Astrocyte (in vitro differentiated cells and primary cell): Measurements from ENCODE around the gene ZNF469. TPM values are rescaled to one million over a fixed set of nuclear protein-coding genes. Genes with fewer than 3 reads are reported as not detected.

Source experiments
- DNase-seq: peaks from one replicate; pipeline ENCODE4 v3.0.0-alpha.2; 2010; ENCODE audit warnings: low read depth
- FAIRE-seq: peaks from 2 replicates; lab custom pipeline; 2011; peaks lifted over from hg19 to GRCh38; lab: Jason Lieb, UNC
- H2AFZ ChIP-seq: 2 replicates; pipeline ENCODE4 v1.6.0; 2012; ENCODE audit warnings: low read depth, low read length, inconsistent platforms
- H3K27ac ChIP-seq: 2 replicates; pipeline ENCODE4 v1.5.1; 2011; ENCODE audit warnings: low read depth, low read length, inconsistent platforms
- H3K27me3 ChIP-seq: 2 replicates; pipeline ENCODE4 v1.6.0; 2011; ENCODE audit warnings: low read length, inconsistent platforms; ENCODE audit not compliant: insufficient read depth
- H3K36me3 ChIP-seq: 2 replicates; pipeline ENCODE4 v1.5.1; 2011; ENCODE audit warnings: low read length, inconsistent platforms; ENCODE audit not compliant: insufficient read depth
- H3K4me1 ChIP-seq: 2 replicates; pipeline ENCODE4 v1.5.1; 2011; ENCODE audit warnings: low read length, inconsistent platforms; ENCODE audit not compliant: insufficient read depth
- H3K4me2 ChIP-seq: 2 replicates; pipeline ENCODE4 v1.6.0; 2012; ENCODE audit warnings: low read length, inconsistent platforms
- H3K4me3 ChIP-seq: 2 replicates; pipeline ENCODE4 v1.5.1; 2011; ENCODE audit warnings: low read depth, mild to moderate bottlenecking, low read length, inconsistent platforms; ENCODE audit not compliant: insufficient read depth
- H3K79me2 ChIP-seq: 2 replicates; pipeline ENCODE4 v1.6.0; 2012; ENCODE audit warnings: mild to moderate bottlenecking, low read length, inconsistent platforms; ENCODE audit not compliant: insufficient read depth
- H3K9ac ChIP-seq: 2 replicates; pipeline ENCODE4 v1.6.0; 2012; ENCODE audit warnings: mild to moderate bottlenecking, low read length, inconsistent platforms
- H3K9me3 ChIP-seq: 2 replicates; pipeline ENCODE4 v1.5.1; 2012; ENCODE audit warnings: low read depth, mild to moderate bottlenecking, low read length, inconsistent platforms; ENCODE audit not compliant: insufficient read depth
- H4K20me1 ChIP-seq: 2 replicates; pipeline ENCODE4 v1.6.0; 2012; ENCODE audit warnings: low read length, inconsistent platforms; ENCODE audit not compliant: insufficient read depth
- H3K27ac Mint-ChIP-seq: one replicate; pipeline ENCODE4 v1.8.0; 2021; ENCODE audit warnings: mild to moderate bottlenecking, mixed read lengths; ENCODE audit not compliant: unreplicated experiment
- H3K27me3 Mint-ChIP-seq: one replicate; pipeline ENCODE4 v1.8.0; 2021; ENCODE audit warnings: low read depth, mixed read lengths; ENCODE audit not compliant: unreplicated experiment
- H3K36me3 Mint-ChIP-seq: one replicate; pipeline ENCODE4 v1.8.0; 2021; ENCODE audit warnings: low read depth, mixed read lengths; ENCODE audit not compliant: unreplicated experiment
- H3K4me1 Mint-ChIP-seq: one replicate; pipeline ENCODE4 v1.8.0; 2021; ENCODE audit warnings: low read depth, mixed read lengths; ENCODE audit not compliant: unreplicated experiment
- H3K4me3 Mint-ChIP-seq: one replicate; pipeline ENCODE4 v1.8.0; 2021; ENCODE audit warnings: mild to moderate bottlenecking, moderate library complexity, mixed read lengths; ENCODE audit not compliant: unreplicated experiment
- H3K9me3 Mint-ChIP-seq: one replicate; pipeline ENCODE4 v1.8.0; 2021; ENCODE audit warnings: mild to moderate bottlenecking, mixed read lengths; ENCODE audit not compliant: unreplicated experiment
- CTCF ChIP-seq: IDR thresholded peaks from 2 replicates; pipeline ENCODE4 v1.5.1; 2011; ENCODE audit warnings: low read depth, mild to moderate bottlenecking, inconsistent platforms, low read length, moderate library complexity; ENCODE audit not compliant: insufficient read depth
- EZH2 ChIP-seq: IDR thresholded peaks from 2 replicates; pipeline ENCODE4 v1.6.1; 2012; ENCODE audit warnings: mild to moderate bottlenecking, low read length, inconsistent platforms; ENCODE audit not compliant: insufficient read depth
- total RNA-seq: library from RNA; stranded (reverse); gene quantifications from 2 replicates; pipeline ENCODE4 v1.2.1, GENCODE V29; 2021

The ZNF469 gene
- total RNA-seq, 1 donor from 2014 or later, result 17.7 TPM

DNA sequence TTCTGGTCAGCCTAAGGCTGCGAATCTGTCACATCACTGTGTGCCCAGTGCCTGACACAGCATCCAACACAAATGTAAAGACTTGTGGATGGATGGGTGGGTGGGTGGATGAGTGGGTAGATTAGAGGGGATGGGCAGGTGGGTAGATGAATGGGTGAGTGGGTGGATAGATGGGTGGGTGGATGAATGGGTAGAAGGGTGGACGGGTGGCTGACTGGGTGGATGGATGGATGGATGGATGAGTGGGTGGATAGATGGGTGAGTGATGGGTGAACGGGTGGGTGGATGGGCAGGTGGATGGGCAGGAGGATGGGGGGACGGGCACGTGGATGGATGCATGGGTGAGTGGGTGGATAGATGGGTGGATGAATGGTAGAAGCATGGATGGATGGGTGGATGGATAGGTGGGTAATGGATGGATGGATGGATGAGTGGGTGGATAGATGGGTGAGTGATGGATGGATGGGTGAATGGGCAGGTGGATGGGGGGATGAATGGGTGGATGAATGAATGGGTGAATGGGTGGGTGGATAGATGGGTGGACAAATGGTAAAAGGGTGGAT, 39.2 kb downstream of the ZNF469 start:
- Histone ChIP-seq H3K27ac (no peak overlapping the region), H3K9me3 (no peaks in the 10 kb centered on the region), H4K20me1 (peaks cover 77% of the 10 kb centered on the region), H3K27me3 (no peaks in the 10 kb centered on the region), H2AFZ (no peak overlapping the region), H3K9ac (no peak overlapping the region), H3K4me3 (no peak overlapping the region), H3K4me2 (no peak overlapping the region), H3K36me3 (no peaks in the 10 kb centered on the region), H3K4me1 (no peaks in the 10 kb centered on the region), H3K79me2 (peaks cover 2% of the 10 kb centered on the region)
- no peak overlapping the region for H3K4me3 Mint-ChIP-seq
- FAIRE-seq (no peak), DNase-seq (no peak)
- no peaks in the 10 kb centered on the region for H3K27me3 Mint-ChIP-seq
- H3K9me3 Mint-ChIP-seq, result peaks cover 4% of the 10 kb centered on the region
- TF ChIP-seq CTCF, result no peak
- H3K27ac Mint-ChIP-seq, result no peak overlapping the region
- peaks cover 4% of the 10 kb centered on the region for H3K36me3 Mint-ChIP-seq
- no peaks in the 10 kb centered on the region for H3K4me1 Mint-ChIP-seq

GRCh38 chr16:88422733-88423447, 40.1 kb downstream of the ZNF469 start:
- H3K4me1 Mint-ChIP-seq, result no peaks in the 10 kb centered on the region
- FAIRE-seq (no peak), DNase-seq (no peak)
- no peaks in the 10 kb centered on the region for H3K27me3 Mint-ChIP-seq
- Histone ChIP-seq H3K27me3 (no peaks in the 10 kb centered on the region), H3K4me1 (no peaks in the 10 kb centered on the region), H3K79me2 (peaks cover 2% of the 10 kb centered on the region), H3K27ac (no peak overlapping the region), H2AFZ (no peak overlapping the region), H3K4me3 (no peak overlapping the region), H3K9me3 (no peaks in the 10 kb centered on the region), H3K36me3 (no peaks in the 10 kb centered on the region), H3K9ac (no peak overlapping the region), H4K20me1 (peaks cover 70% of the 10 kb centered on the region), H3K4me2 (no peak overlapping the region)
- peaks cover 4% of the 10 kb centered on the region for H3K9me3 Mint-ChIP-seq
- H3K27ac Mint-ChIP-seq, result no peak overlapping the region
- peaks cover 4% of the 10 kb centered on the region for H3K36me3 Mint-ChIP-seq
- TF ChIP-seq EZH2 (no peak), CTCF (no peak)
- H3K4me3 Mint-ChIP-seq, result no peak overlapping the region

- H3K9me3 Mint-ChIP-seq, result peaks cover 4% of the 10 kb centered on the region
- no peak overlapping the region for H3K9ac ChIP-seq
- H3K4me3 ChIP-seq, result no peak overlapping the region
- no peaks in the 10 kb centered on the region for H3K36me3 ChIP-seq
- H2AFZ ChIP-seq, result no peak overlapping the region
- no peak overlapping the region for H3K4me2 ChIP-seq
- no peaks in the 10 kb centered on the region for H3K4me1 ChIP-seq
- H3K9me3 ChIP-seq, result no peaks in the 10 kb centered on the region
- FAIRE-seq (no peak), DNase-seq (no peak)
- H3K27me3 ChIP-seq, result no peaks in the 10 kb centered on the region
- peaks cover 2% of the 10 kb centered on the region for H3K79me2 ChIP-seq
- no peak overlapping the region for H3K27ac ChIP-seq
- peaks cover 4% of the 10 kb centered on the region for H3K36me3 Mint-ChIP-seq
- no peaks in the 10 kb centered on the region for H3K27me3 Mint-ChIP-seq
- TF ChIP-seq EZH2 (no peak), CTCF (no peak)
- peaks cover 64% of the 10 kb centered on the region for H4K20me1 ChIP-seq
- no peak overlapping the region for H3K27ac Mint-ChIP-seq
- no peaks in the 10 kb centered on the region for H3K4me1 Mint-ChIP-seq
- H3K4me3 Mint-ChIP-seq, result no peak overlapping the region
These were observed 40.7 kb downstream of the ZNF469 start for GRCh38 chr16:88423448-88423850.
